ENCODE measurements around the gene SCARB1.

SCARB1 gene

GRCh38 chr12:124784871-124785572, 78.6 kb downstream of the SCARB1 start:
- Histone ChIP-seq H3K4me1 (ENCODE audit: insufficient read depth, low read length, severe bottlenecking) (no peaks in the 10 kb centered on the region), H3K4me3 (ENCODE audit: low read depth, low read length, poor library complexity, severe bottlenecking) (no peak overlapping the region), H3K79me2 (ENCODE audit: insufficient read depth, low read length) (no peaks in the 10 kb centered on the region), H3K4me2 (ENCODE audit: low read length) (no peak overlapping the region), H2AFZ (ENCODE audit: low read length) (no peak overlapping the region), H4K20me1 (ENCODE audit: insufficient read depth, low read length) (no peaks in the 10 kb centered on the region), H3K9ac (ENCODE audit: low read length) (no peak overlapping the region), H3F3A (ENCODE audit: insufficient read depth, low read length) (no peaks in the 10 kb centered on the region), H3K9me3 (ENCODE audit: low read length) (no peaks in the 10 kb centered on the region), H3K27ac (ENCODE audit: low read depth, low read length, poor library complexity, severe bottlenecking) (no peak overlapping the region), H3K36me3 (ENCODE audit: insufficient read depth, low read length) (no peaks in the 10 kb centered on the region), H3K9me2 (ENCODE audit: low read depth, low read length) (no peaks in the 10 kb centered on the region), H3K27me3 (ENCODE audit: insufficient read depth, low read length) (0 out of 2 replicates have a peak, but pooled peaks cover 5% of the 10 kb centered on the region)
- TF ChIP-seq CTCF (IDR thresholded peaks at IDR 0.05; ENCODE audit: low read length): no peak
- no peak for TF ChIP-seq EZH2 (IDR thresholded peaks at IDR 0.05; ENCODE audit: borderline replicate concordance, low read length)

- no peak overlapping the region for H3K4me3 ChIP-seq (ENCODE audit: low read depth, low read length, poor library complexity, severe bottlenecking)
- TF ChIP-seq CTCF (IDR thresholded peaks at IDR 0.05; ENCODE audit: low read length) (no peak), EZH2 (IDR thresholded peaks at IDR 0.05; ENCODE audit: borderline replicate concordance, low read length) (no peak)
- peaks cover 12% of the 10 kb centered on the region; the same call in 1 of the 2 replicates for H3K27me3 ChIP-seq (ENCODE audit: insufficient read depth, low read length)
- no peaks in the 10 kb centered on the region for H3K79me2 ChIP-seq (ENCODE audit: insufficient read depth, low read length)
- H2AFZ ChIP-seq (ENCODE audit: low read length): no peak overlapping the region
- H3K4me1 ChIP-seq (ENCODE audit: insufficient read depth, low read length, severe bottlenecking): no peaks in the 10 kb centered on the region
- no peak overlapping the region for H3K4me2 ChIP-seq (ENCODE audit: low read length)
- H3K9me3 ChIP-seq (ENCODE audit: low read length): no peaks in the 10 kb centered on the region
- no peaks in the 10 kb centered on the region for H3F3A ChIP-seq (ENCODE audit: insufficient read depth, low read length)
- H4K20me1 ChIP-seq (ENCODE audit: insufficient read depth, low read length): no peaks in the 10 kb centered on the region
- H3K27ac ChIP-seq (ENCODE audit: low read depth, low read length, poor library complexity, severe bottlenecking): no peak overlapping the region
- H3K36me3 ChIP-seq (ENCODE audit: insufficient read depth, low read length): no peaks in the 10 kb centered on the region
- H3K9ac ChIP-seq (ENCODE audit: low read length): no peak overlapping the region
- H3K9me2 ChIP-seq (ENCODE audit: low read depth, low read length): no peaks in the 10 kb centered on the region
Measured at GRCh38 chr12:124783087-124783486, 80.6 kb downstream of the SCARB1 start.

- H3K9me3 ChIP-seq (ENCODE audit: low read length): no peaks in the 10 kb centered on the region
- H3K9me2 ChIP-seq (ENCODE audit: low read depth, low read length): no peaks in the 10 kb centered on the region
- no peaks in the 10 kb centered on the region for H3K36me3 ChIP-seq (ENCODE audit: insufficient read depth, low read length)
- H3K4me3 ChIP-seq (ENCODE audit: low read depth, low read length, poor library complexity, severe bottlenecking): no peak overlapping the region
- H3K4me1 ChIP-seq (ENCODE audit: insufficient read depth, low read length, severe bottlenecking): no peaks in the 10 kb centered on the region
- no peak overlapping the region for H3K27ac ChIP-seq (ENCODE audit: low read depth, low read length, poor library complexity, severe bottlenecking)
- no peak overlapping the region for H3K9ac ChIP-seq (ENCODE audit: low read length)
- no peak overlapping the region for H2AFZ ChIP-seq (ENCODE audit: low read length)
- no peaks in the 10 kb centered on the region for H4K20me1 ChIP-seq (ENCODE audit: insufficient read depth, low read length)
- H3K79me2 ChIP-seq (ENCODE audit: insufficient read depth, low read length): no peaks in the 10 kb centered on the region
- peaks cover 16% of the 10 kb centered on the region; the same call in 1 of the 2 replicates for H3K27me3 ChIP-seq (ENCODE audit: insufficient read depth, low read length)
- H3K4me2 ChIP-seq (ENCODE audit: low read length): no peak overlapping the region
- no peaks in the 10 kb centered on the region for H3F3A ChIP-seq (ENCODE audit: insufficient read depth, low read length)
- TF ChIP-seq CTCF (IDR thresholded peaks at IDR 0.05; ENCODE audit: low read length): no peak
- no peak for TF ChIP-seq EZH2 (IDR thresholded peaks at IDR 0.05; ENCODE audit: borderline replicate concordance, low read length)
Measured at GRCh38 chr12:124782132-124782531, 81.5 kb downstream of the SCARB1 start.
